NT2/D1 (cell line): Measurements from ENCODE around the gene PYGO2.

ENCODE experiments used
- SUZ12 ChIP-seq: IDR thresholded peaks from 2 replicates; pipeline ENCODE4 v1.6.1; 2011; ENCODE audit not compliant: insufficient read length, insufficient read depth; ENCODE audit errors: extremely low read depth
- YY1 ChIP-seq: IDR thresholded peaks from 2 replicates; pipeline ENCODE4 v1.6.1; 2011; ENCODE audit not compliant: insufficient read length, insufficient read depth
- ZNF274 ChIP-seq: IDR thresholded peaks from 2 replicates; pipeline ENCODE4 v1.6.1; 2011; ENCODE audit warnings: mild to moderate bottlenecking, low read depth, low read length

DNA sequence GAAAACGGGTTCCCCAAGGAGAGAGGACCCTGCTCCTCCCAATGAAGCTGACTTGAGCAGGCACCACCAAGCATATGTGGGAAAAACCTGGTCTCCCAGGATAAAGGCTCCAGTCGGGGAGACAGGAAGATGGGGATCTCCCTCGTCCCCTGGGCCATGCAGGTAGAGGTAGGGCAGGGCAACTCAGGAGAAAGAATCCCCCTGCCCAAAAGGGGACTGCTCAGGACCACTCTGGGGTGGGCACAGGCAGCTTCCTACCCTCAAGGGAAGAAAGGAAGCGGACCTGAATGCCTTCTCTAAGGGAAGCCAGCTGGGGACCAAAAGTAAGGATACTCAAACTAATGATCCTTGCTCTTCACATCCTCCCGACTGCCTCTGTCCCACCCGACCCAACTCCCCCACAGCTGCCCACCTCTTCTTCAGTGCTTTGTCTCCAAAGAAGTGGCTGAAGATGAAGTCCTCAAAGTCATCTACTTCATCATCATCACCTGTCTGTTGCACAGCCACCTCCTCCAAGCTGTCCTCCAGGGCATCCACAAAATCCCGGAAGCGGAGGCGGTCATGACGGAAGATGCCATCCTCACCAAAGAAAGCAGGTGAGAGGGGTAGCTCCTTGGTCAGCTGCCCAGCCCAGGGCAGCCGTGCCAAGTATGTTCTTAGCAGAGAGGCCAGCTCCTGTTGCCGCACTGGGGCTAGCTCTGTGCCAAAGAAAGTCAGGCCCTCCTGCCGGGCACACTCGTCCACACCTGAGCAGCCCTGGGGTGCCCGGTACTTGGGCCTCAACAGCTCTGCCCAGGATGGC is 16.2 kb downstream of the PYGO2 start:
- TF ChIP-seq ZNF274 (no peak), YY1 (no peak), SUZ12 (no peak)
